Measurements from ENCODE around the gene LRCH1. TPM values are rescaled to one million over a fixed set of nuclear protein-coding genes. Genes with fewer than 3 reads are reported as not detected.
A peak's percentile ranks its signal among the peaks of the same experiment; 100 is the strongest.

LRCH1 gene
- total and polyA plus RNA-seq, 10 of the 15 experiments (the other 5 are each of a cell fraction or from before 2014, with no cell fraction given), result 5.3 to 48.9 (median 14.4) TPM

DNA sequence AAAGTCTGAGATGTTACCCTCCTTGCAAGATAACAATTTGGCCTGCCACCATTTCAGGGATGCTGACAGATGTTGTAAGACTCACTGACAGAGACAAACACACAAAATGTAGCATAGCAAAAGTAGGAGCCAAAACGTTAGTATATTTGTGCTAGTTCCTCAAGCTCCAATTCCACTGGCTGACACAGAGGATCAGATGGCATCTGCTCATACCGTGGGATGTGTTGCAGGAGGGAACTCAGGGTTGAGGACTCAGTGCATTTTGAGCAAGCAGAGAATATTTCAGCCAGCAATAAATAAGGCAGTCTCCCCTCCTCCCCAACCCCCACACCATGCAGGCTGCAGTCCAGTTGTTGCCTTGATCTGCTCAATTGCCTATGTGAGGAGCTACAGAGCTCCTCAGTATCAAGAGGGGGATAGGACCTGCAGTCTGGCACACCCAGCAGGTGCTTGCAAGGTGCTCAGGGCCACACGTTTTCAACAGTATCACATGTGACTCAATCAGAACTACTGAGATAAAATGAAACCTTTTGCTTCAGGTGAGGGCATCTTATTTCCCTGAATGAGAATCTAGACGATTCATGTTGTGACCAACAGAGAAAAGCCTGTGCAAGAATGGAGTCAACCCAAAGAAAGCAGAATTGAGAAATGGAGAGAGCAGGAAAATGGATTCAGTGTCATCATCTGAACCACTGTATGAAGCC, 23.6 kb upstream of the LRCH1 start:
- in situ Hi-C loops (cut with MboI), result no loop called here
- TF ChIP-seq JUNB (IDR thresholded peaks at IDR 0.05) (peak; percentile 30; the same call in 1 of the 2 replicates), BHLHE40 (IDR thresholded peaks at IDR 0.05; ENCODE audit: borderline replicate concordance in 1 of 2, low read depth in 2 of 2, low read length in 1 of 2) (peak in 1 of 2 experiments; percentile 11; a peak in 1 of 4 replicates), SPI1 (IDR thresholded peaks at IDR 0.05; ENCODE audit: borderline replicate concordance, insufficient read depth, low read depth, low read length) (peak; percentile 21; the same call in 1 of the 2 replicates), TCF12 (IDR thresholded peaks at IDR 0.05; ENCODE audit: low read depth, low read length) (0 out of 2 replicates have a peak, but pooled peaks have one; percentile 19), EED (IDR thresholded peaks at IDR 0.05; ENCODE audit: low read depth) (no peak)
- Histone ChIP-seq H3K79me2 (ENCODE audit: control insufficient read depth, insufficient read depth, low read length) (no peaks in the 10 kb centered on the region), H2AFZ (ENCODE audit: control insufficient read depth, low read depth, low read length) (no peak overlapping the region), H4K20me1 (ENCODE audit: control insufficient read depth, insufficient read depth) (no peaks in the 10 kb centered on the region), H3K4me1 (ENCODE audit: control insufficient read depth, insufficient read depth, low read length) (peaks cover 7% of the 10 kb centered on the region; the same call in 1 of the 2 replicates), H3K9me3 (replicated peaks; ENCODE audit: control insufficient read depth, insufficient read depth, low read length) (no peaks in the 10 kb centered on the region), H3K27me3 (replicated peaks in 1 of 2; ENCODE audit: control insufficient read depth in 2 of 2, insufficient read depth in 2 of 2, low read length in 1 of 2) (no peaks in the 10 kb centered on the region), H3K4me3 (no peak overlapping the region), H3K9ac (ENCODE audit: control insufficient read depth, insufficient read depth, low read length) (no peak overlapping the region), H3K36me3 (ENCODE audit: control insufficient read depth in 2 of 2, insufficient read depth in 2 of 2, low read length in 1 of 2) (no peaks in the 10 kb centered on the region), H3K27ac (ENCODE audit: control insufficient read depth, insufficient read depth) (no peak overlapping the region), H3K4me2 (ENCODE audit: control insufficient read depth, insufficient read depth) (no peak overlapping the region; the same call in 1 of the 2 replicates)
- DNase-seq (ENCODE audit: low read depth, low spot score) (no peak), ATAC-seq (peak; percentile 56), FAIRE-seq (no peak)
- BruUV-seq (replicated peaks), result no TSS peak
- intact Hi-C loops (cut with micrococcal nuclease; ENCODE audit: unreplicated experiment), result no loop called here
- ChIA-PET SMC1A (ENCODE audit: uncharacterized antibody, unreplicated experiment) (interaction anchor here (0.5 to 2.4 kb wide), 4 partner anchors 13 to 355 kb away, joined by 3 to 11 read pairs (median 4); no protein-coding TSS in a partner anchor), CTCF (no interaction called here), RAD21 (ENCODE audit: unreplicated experiment) (interaction anchor here (0.8 to 1.9 kb wide), 2 partner anchors 8 to 15 kb away, joined by 3 to 8 read pairs; no protein-coding TSS in a partner anchor), POLR2A (interaction anchor here (0.9 kb wide), 1 partner anchor 42 kb away, joined by 3 read pairs; no protein-coding TSS in a partner anchor)
- WGBS (ENCODE audit: insufficient coverage, insufficient replicate concordance, low lambda C conversion rate, missing lambda C conversion rate), result 17% methylated on average over 4 of the region's 4 CpGs

Data from GM12878 (cell line).